Breast epithelium (tissue), 4 donors: ENCODE data around the gene OAT. TPM values are rescaled to one million over a fixed set of nuclear protein-coding genes. Genes with fewer than 3 reads are reported as not detected.
"Not testable (repeated sequence)": the region's sequence is repeated elsewhere in the genome, so short reads cannot be mapped to it uniquely, and the experiment has no call there.

Source experiments
- DNase-seq, 2 donors: peaks; one replicate each; pipeline ENCODE4 v3.0.0-alpha.2; 2019; ENCODE audit warnings: low spot score in 2 of 2
- H3K27ac ChIP-seq, 2 donors: fragments of 200-600 bp; sonication (generic) in 1 of 2; one replicate each; pipeline ENCODE4 v1.5.1; 2016 to 2019; ENCODE audit warnings: mild to moderate bottlenecking in 1 of 2
- H3K27me3 ChIP-seq, 2 donors: fragments of 200-600 bp; sonication (generic) in 1 of 2; one replicate each; pipeline versions ENCODE4 v1.5.1 to v1.6.0; 2017 to 2019; ENCODE audit warnings: control low read depth in 1 of 2, mild to moderate bottlenecking in 1 of 2
- H3K36me3 ChIP-seq: fragments of 200-600 bp; one replicate; pipeline ENCODE4 v1.5.1; 2019
- H3K4me1 ChIP-seq, 2 donors: fragments of 200-600 bp; sonication (generic); one replicate each; pipeline ENCODE4 v1.5.1; 2016 to 2019; ENCODE audit warnings: control low read depth in 1 of 2
- H3K4me3 ChIP-seq, 3 donors: fragments of 200-600 bp; sonication (generic); 1 replicate in 2 of 3; 2 replicates in 1 of 3; pipeline ENCODE4 v1.5.1; 2016 to 2019; ENCODE audit warnings: mild to moderate bottlenecking in 3 of 3, moderate library complexity in 2 of 3
- H3K9me3 ChIP-seq, 2 donors: fragments of 200-600 bp; sonication (generic) in 1 of 2; one replicate each; pipeline ENCODE4 v1.5.1; 2016 to 2019; ENCODE audit warnings: control low read depth in 1 of 2
- POLR2A ChIP-seq: fragments of 450-650 bp; IDR thresholded peaks from one replicate; pipeline ENCODE4 v1.6.1; 2016; ENCODE audit warnings: antibody characterized with exemption, mild to moderate bottlenecking, moderate library complexity
- POLR2AphosphoS5 ChIP-seq, 3 donors: sonication (generic); formaldehyde crosslinking; IDR thresholded peaks; one replicate each; pipeline ENCODE4 v1.6.1; 2017; ENCODE audit warnings: antibody characterized with exemption in 3 of 3
- intact Hi-C: fragments of 100-400 bp; cut with DNase I; formaldehyde crosslinking; loops from one replicate; pipeline ENCODE4 v1.15.1; 2023; ENCODE audit warnings: low total_unique reads
- total RNA-seq, 3 donors: library from RNA; depleted of rRNA; stranded (reverse); fragments of >200 nt; gene quantifications; one replicate each; pipeline ENCODE4 v1.1.0, GENCODE V29; 2016
- TF ChIP-seq, protein P1 (sequence below), 3 donors: fragments of 450-650 bp; IDR thresholded peaks; one replicate each; pipeline ENCODE4 v1.5.1; 2016 to 2017; ENCODE audit warnings: antibody characterized with exemption in 3 of 3, mild to moderate bottlenecking in 3 of 3, moderate library complexity in 3 of 3

OAT gene
- total RNA-seq, 3 donors from 2014 or later: 93.3 to 160 (median 115) TPM

DNA sequence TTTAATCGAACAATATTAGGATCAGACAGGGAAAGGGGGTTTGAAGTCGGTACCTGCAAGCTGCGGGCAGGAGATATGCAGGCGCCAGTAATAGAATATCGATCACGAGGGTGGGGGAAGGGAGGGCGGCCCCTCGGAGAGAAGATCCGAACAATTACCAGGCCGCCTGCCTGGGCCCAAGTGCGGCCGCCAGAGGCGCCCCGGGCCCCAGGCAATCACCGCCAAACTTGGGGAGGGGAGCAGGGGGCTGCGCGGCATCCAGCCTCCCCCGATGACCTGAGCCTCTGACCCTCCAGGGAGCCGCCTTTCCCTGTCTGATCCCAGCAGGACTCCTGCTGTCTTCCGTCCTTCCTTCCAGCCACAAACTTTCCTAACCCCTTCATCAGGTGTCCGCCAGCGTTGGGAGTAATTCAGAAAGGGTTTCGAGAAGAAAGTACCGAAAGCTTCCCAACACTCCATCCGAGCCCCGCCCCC is 30.0 kb upstream of the OAT start:
- TF ChIP-seq, protein P1, sequence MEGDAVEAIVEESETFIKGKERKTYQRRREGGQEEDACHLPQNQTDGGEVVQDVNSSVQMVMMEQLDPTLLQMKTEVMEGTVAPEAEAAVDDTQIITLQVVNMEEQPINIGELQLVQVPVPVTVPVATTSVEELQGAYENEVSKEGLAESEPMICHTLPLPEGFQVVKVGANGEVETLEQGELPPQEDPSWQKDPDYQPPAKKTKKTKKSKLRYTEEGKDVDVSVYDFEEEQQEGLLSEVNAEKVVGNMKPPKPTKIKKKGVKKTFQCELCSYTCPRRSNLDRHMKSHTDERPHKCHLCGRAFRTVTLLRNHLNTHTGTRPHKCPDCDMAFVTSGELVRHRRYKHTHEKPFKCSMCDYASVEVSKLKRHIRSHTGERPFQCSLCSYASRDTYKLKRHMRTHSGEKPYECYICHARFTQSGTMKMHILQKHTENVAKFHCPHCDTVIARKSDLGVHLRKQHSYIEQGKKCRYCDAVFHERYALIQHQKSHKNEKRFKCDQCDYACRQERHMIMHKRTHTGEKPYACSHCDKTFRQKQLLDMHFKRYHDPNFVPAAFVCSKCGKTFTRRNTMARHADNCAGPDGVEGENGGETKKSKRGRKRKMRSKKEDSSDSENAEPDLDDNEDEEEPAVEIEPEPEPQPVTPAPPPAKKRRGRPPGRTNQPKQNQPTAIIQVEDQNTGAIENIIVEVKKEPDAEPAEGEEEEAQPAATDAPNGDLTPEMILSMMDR (IDR thresholded peaks at IDR 0.05): no peak
- TF ChIP-seq POLR2AphosphoS5 (IDR thresholded peaks at IDR 0.05): no peak
- no peak for TF ChIP-seq POLR2A

DNA sequence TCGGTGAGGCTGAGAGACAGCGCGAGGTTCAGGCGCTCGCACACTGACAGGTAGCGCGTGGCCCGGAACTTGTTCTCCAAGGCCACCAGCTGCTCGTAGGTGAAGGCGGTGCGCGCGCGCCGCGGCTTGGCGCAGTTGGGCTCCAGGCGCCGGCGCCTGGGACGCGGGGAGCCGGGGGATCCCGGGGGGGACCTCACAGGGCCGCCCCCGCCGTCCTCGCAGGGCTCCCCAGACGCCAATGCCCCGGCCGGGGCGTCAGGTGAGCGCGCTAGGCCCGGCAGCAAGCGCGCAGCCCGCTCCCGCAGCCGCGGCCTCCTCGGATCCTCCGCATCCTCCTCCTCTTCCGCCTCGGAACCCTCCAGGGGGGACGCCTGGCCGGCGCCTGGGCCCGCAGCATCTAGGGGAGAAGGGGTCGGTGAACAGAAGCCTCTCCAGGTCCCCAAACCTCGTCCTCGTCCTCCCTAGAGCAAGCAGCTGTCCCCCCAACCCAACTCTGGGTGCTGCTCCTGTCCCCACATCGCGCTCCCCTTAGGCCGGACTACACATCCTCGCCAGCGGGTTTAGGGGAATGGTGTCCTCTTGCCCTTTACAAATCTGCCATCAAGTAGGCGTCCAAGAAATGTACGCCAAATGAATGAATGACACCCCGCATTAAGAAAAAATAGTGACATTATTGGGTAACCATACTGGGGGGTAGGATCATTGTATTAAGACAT is 29.2 kb upstream of the OAT start:
- H3K36me3 ChIP-seq: no peaks in the 10 kb centered on the region
- TF ChIP-seq POLR2AphosphoS5 (IDR thresholded peaks at IDR 0.05): no peak
- TF ChIP-seq, protein P1 (IDR thresholded peaks at IDR 0.05): no peak
- no peak for TF ChIP-seq POLR2A
- DNase-seq: no peak
- H3K4me1 ChIP-seq: peaks cover 3% of the 10 kb centered on the region in 2 donors
- no peak overlapping the region for H3K27ac ChIP-seq
- intact Hi-C loops: no loop called here
- peaks cover 5 to 53% of the 10 kb centered on the region in 2 donors for H3K27me3 ChIP-seq
- peak overlapping the region in 2 of 3 donors; percentile 37 to 56 for H3K4me3 ChIP-seq
- no peaks in the 10 kb centered on the region for H3K9me3 ChIP-seq

More for the DNA sequence above, 30.0 kb upstream of the OAT start:
- no peak overlapping the region for H3K27ac ChIP-seq
- H3K4me3 ChIP-seq: peak overlapping the region in 1 of 3 donors; percentile 61
- peaks cover 5 to 53% of the 10 kb centered on the region in 2 donors for H3K27me3 ChIP-seq
- DNase-seq: no peak
- intact Hi-C loops: no loop called here
- no peaks in the 10 kb centered on the region for H3K36me3 ChIP-seq
- H3K9me3 ChIP-seq: no peaks in the 10 kb centered on the region
- H3K4me1 ChIP-seq: peaks cover 3% of the 10 kb centered on the region in 2 donors

DNA sequence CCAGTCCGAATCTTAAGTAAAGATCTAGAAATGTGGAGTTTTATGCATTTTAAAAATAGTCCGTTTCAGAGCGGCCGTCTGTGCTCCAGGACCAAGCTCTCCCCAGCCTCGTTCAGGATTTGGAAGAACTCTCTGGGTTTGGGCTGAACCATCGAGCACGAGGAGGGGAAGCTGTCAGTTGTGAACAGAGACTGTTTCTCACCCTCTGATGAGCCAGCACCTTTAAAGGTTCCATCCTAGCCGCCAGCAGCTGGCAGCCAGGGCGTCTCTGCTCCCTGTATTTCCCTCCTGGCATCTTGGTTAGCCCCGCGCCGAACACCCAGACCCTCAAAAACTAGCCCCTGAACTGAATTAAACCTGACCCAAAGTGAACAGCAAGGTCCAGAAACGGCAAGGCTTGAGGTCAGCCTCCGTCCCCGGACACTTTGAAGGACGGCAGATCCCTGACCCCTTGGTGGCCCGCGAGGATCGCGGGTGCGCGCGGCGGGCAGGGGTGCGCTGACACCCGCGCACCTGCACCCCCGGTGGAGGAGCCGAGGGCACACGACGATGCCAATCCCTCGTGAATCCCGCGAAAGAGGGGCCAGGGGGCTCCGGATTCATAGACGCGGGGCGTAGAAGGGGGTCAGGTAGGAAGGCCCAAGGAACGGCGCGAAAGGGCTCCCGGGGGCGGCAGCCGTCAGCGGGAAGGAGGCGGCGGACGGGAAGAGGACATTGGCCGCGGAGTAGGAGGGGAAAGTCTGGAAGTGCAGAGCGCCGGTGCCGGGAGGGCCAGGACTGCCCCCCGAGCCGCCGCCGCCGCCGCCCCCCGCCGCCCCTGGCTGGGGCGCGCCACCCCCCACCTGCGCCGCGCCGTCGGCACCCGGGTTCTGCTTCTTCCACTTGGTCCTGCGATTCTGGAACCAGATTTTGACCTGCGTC is 28.4 kb upstream of the OAT start:
- Histone ChIP-seq H3K27me3 (peaks cover 5 to 52% of the 10 kb centered on the region in 2 donors), H3K36me3 (no peaks in the 10 kb centered on the region), H3K4me3 (peak overlapping the region in 2 of 3 donors; percentile 37 to 56), H3K9me3 (no peaks in the 10 kb centered on the region), H3K4me1 (peaks cover 3% of the 10 kb centered on the region in 2 donors), H3K27ac (no peak overlapping the region)
- TF ChIP-seq POLR2AphosphoS5 (IDR thresholded peaks at IDR 0.05) (no peak), POLR2A (no peak)
- TF ChIP-seq, protein P1 (IDR thresholded peaks at IDR 0.05): no peak
- DNase-seq: no peak
- intact Hi-C loops: no loop called here

DNA sequence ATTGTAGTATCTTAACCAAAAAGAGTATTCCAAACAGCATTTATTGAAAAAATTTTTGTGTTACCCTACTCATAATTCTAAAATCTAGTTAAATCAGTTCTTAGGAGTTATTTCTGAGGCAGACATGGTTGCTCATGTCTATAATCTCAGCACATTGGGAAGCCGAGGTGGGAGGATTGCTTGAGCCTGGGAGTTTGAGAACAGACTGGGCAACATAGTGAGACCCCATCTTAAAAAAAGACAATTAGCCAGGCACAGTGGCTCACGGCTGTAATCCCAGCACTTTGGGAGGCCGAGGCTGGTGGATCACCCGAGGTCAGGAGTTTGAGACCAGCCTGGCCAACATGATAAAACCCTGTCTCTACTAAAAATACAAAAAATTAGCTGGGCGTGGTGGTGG is 23.0 kb upstream of the OAT start:
- H3K9me3 ChIP-seq, DNase-seq, H3K4me3 ChIP-seq, H3K4me1 ChIP-seq, H3K27ac ChIP-seq, H3K36me3 ChIP-seq, intact Hi-C loops, H3K27me3 ChIP-seq: not testable (repeated sequence)

DNA sequence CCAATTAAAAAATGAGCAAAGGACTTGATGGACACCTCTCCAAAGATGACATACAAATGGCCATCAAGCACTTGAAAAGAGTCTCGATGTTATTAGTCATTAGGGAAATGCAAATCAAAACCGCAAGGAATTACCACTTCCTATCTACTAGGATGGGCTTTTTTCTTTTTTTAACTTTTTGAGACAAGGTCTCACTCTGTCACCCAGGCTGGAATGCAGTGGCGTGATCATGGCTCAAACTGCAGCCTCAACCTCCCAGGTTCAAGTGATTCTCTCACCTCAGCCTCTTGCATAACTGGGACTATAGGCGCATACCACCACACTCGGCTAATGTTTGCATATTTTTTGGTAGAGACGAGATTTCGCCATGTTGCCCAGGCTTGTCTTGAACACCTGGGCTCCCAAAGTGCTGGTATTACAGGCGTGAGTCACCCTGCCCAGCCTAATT is 17.5 kb upstream of the OAT start:
- no peaks in the 10 kb centered on the region for H3K36me3 ChIP-seq
- no peak overlapping the region for H3K27ac ChIP-seq
- TF ChIP-seq, protein P1 (IDR thresholded peaks at IDR 0.05): no peak
- TF ChIP-seq POLR2AphosphoS5 (IDR thresholded peaks at IDR 0.05) (no peak), POLR2A (no peak)
- no peaks in the 10 kb centered on the region for H3K27me3 ChIP-seq
- no peak for DNase-seq
- H3K9me3 ChIP-seq: no peaks in the 10 kb centered on the region
- no peak overlapping the region for H3K4me3 ChIP-seq
- intact Hi-C loops: no loop called here
- no peaks in the 10 kb centered on the region for H3K4me1 ChIP-seq

DNA sequence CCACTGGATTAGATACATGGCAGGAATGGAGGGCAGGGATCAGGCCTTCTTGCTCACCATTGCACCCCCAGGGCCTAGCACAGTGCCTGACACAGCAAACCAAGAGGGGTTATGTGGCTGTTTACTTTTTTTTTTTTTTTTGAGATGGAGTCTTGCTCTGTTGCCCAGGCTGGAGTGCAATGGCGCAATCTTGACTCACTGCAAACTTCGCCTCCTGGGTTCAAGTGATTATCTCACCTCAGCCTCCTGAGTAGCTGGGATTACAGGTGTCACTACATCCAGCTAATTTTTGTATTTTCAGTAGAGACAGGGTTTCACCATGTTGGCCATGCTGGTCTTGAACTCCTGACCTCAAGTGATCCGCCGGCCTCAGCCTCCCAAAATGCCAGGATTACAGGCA is 17.0 kb upstream of the OAT start:
- H3K9me3 ChIP-seq, H3K36me3 ChIP-seq, H3K4me1 ChIP-seq, intact Hi-C loops, DNase-seq, H3K27ac ChIP-seq, H3K4me3 ChIP-seq, H3K27me3 ChIP-seq: not testable (repeated sequence)
